GM20431 (cell line): Measurements from ENCODE around the gene ZYX.

Experiments used
- in situ Hi-C: fragments of 300-500 bp; cut with MseI, MboI; formaldehyde crosslinking; loops from one replicate; pipeline ENCODE4 v1.15.0; 2020; ENCODE audit warnings: low sequenced_read_pairs; ENCODE audit not compliant: unreplicated experiment

ZYX gene

DNA sequence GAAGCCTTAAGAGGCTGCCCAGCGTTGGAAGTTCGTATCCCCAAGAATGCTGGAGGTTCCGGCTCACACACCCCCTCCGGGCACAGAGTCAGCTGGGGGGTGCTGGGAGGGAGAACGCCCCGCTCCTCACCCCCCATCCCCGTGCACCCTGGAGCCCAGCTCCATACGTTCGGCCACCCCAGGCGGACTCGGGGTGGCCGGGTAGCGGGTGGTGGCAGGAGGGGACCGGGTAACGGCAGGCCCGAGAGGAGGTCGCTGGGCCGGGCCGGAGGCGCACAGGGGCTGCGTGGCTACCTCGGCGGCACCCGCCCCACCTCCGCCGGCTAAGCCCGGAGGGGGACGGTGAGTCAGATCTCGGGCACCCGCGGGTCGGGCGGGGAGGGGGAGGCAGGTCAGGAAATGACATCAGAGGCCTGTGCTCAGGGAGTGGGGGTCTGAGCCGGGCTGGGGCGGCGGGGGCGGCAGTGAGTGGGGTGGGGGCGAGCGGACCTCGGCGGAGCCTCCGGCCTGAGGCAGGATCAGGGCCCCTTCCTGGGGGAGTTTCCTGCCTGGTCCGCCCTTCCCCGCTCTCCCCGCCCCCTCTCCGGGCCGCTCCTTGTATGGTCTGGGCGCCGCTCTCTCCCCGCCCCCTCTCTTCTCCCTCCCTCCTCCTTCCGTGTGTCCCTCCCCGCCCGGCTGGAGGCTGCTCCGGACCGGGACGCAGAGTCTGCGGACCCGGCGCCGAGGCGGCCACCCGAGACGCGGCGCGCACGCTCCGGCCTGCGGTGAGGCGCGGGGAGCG is at the start of gene ZYX:
Gene ZYX (plus strand): TSS at position 700 of the 781 bp plus-strand sequence. CDS start 227 bp downstream, outside the sequence.
- in situ Hi-C loops = no loop called here

DNA sequence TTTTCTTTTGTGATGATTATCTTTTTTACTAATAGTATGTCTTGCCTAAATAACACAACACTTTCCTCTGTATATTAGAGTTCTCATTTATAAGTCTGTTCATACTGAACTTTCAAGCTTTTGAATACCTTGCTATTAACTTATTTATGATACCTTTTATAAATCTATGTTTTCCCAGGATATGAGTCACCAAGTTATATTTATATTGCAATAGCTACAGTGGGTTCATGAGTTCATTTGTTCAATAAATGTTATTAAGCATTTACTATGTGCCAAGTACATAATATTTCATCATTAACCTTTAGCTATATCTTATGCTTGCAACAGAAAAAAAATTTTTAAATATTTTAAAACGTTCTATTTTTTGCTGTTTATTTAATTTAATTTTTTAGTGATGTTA is 46.9 kb upstream of the ZYX start:
- in situ Hi-C loops = no loop called here

- in situ Hi-C loops = no loop called here
Observed at GRCh38 chr7:143337216-143337615, 43.9 kb upstream of the ZYX start.

DNA sequence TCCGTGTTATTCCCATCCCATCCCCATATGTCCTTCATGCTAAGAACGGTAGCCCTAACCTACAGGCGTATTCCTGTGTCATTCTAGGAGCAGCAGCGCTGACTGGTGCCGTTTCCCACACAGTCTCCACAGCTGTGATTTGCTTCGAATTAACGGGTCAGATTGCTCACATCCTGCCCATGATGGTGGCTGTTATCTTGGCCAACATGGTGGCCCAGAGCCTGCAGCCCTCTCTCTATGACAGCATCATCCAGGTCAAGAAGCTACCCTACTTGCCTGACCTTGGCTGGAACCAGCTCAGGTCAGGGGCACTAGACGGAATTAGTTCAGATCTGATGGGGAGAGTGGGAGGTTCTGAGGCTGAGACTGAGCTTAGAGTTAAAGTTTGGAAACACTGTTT is 39.3 kb upstream of the ZYX start:
- in situ Hi-C loops = no loop called here

- in situ Hi-C loops = no loop called here
Observed at GRCh38 chr7:143343596-143343995, 37.5 kb upstream of the ZYX start.

- in situ Hi-C loops = no loop called here
Observed at GRCh38 chr7:143345428-143345900, 35.7 kb upstream of the ZYX start.

- in situ Hi-C loops = no loop called here
Observed at GRCh38 chr7:143346018-143346417, 35.1 kb upstream of the ZYX start.

DNA sequence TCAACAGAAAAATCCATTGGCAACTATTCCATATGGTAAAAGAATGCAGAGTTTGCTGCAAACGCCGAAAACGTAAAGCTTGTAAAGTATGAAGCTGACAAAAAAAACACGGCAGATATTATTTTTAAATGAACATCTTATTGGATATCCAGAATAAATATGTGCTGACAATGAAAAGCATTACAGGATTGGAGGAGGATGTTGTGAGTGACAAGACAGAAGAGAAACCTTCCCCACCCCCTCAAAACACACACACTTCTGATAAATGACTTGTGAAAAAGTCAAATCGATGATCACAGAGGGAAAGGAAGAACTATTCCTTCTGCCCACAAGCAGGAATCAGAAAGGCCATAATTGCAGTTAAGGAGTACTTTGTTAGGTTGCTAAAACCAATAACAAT is 33.2 kb upstream of the ZYX start:
- in situ Hi-C loops = no loop called here

DNA sequence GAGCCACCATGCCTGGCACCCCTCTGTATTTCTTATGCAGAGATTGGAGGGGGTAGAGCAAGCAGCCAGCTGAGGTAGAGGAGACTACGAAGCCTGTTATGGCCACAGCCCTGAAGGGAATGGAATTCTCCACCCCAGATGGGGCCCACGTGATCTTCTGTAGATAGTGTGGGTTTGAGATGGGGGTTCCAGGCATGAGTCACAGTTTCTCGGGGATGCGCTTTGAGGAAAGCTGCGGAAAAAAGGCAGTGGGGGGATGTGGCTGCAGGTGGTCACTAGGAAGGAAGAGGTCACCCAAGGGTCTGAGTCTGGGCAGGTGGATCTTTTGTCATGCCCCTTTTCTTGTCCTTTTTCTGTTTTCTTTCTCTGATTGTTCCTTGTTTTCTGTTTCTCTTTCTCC is 30.1 kb upstream of the ZYX start:
- in situ Hi-C loops = no loop called here

DNA sequence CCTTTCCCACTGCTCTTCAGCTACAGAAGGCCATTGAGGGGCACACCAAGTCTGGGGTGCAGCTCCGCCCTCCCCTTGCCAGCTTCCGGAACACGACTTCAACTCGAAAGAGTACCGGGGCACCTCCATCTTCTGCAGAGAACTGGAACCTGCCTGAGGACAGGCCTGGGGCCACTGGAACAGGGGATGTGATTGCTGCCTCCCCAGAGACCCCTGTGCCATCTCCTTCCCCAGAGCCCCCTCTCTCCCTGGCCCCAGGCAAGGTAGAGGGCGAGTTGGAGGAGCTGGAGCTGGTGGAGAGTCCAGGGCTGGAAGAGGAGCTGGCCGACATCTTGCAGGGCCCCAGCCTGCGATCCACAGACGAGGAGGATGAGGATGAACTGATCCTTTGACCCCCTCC is 29.6 kb upstream of the ZYX start:
- in situ Hi-C loops = no loop called here

- in situ Hi-C loops = no loop called here
Observed at GRCh38 chr7:143352531-143353002, 28.6 kb upstream of the ZYX start.

DNA sequence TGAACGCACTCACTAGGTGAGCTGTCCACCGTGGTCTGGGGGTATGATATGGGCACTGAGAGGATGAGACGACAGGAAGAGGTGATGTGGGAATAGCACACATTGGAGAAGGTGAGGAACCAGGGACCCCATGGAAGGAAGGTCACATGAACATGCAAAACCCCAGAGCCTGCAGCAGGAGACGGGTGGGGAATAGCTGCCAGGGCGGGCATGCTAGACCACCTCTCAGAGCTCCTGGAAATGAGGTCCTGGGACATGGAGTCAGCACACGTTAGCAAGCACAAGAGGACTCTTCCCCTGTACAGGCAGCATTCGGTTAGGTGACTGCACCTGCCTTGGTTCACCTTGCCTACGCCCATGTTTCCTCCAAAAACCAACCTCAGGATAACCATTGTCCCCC is 26.8 kb upstream of the ZYX start:
- in situ Hi-C loops = no loop called here

GRCh38 chr7:143354965-143355364 is 26.2 kb upstream of the ZYX start:
- in situ Hi-C loops = no loop called here

GRCh38 chr7:143355450-143356385 is 25.4 kb upstream of the ZYX start:
- in situ Hi-C loops = no loop called here

DNA sequence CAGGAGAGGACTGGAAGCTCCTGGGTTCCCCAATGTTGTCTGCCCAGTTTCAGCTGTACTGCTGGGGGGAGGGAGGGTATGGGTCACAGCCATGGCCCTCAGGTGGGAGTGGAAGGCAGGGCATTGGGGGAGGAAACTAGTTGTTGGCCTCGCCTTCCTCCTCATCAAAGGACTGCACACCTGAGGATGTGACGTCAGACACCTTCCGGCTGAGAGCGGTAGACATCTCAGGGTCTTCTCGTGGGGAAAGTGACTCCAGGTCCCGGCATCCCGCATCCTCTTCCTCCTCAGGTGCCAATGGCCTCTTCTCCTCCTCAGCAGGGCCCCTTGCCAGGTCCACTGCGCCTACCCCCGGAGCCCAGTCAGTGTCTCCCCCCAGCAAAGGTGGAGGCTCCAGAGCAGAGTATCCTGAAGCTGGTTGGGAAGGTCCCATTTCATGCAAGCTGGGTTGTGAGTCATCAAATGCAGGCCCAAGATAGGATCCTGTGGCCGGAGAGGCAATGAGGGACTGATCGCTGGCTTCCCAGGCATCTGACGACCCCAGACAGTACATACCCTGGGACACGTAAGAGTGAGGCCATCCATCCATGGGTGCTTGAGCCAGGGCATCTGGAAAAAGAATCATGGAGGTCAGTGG is 24.6 kb upstream of the ZYX start:
- in situ Hi-C loops = no loop called here

DNA sequence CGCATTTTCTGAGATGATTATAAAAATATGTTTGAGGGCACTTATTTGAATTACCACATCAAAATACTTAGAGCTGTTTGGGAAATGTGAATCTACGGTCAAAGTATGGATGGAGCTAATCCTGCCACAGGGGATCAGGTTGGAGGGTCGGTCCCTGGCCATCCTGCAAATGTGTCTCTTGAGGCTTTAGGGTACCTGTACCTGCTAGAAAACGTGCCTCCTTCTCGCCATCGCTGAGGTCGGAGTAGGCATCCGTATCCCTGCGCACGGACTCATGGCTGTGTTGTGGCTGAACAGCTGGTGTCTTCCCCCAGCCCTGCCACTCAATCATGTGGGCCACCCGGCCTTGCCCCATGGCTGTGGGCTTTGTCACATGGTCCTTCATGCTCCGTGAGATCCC is 22.5 kb upstream of the ZYX start:
- in situ Hi-C loops = no loop called here

DNA sequence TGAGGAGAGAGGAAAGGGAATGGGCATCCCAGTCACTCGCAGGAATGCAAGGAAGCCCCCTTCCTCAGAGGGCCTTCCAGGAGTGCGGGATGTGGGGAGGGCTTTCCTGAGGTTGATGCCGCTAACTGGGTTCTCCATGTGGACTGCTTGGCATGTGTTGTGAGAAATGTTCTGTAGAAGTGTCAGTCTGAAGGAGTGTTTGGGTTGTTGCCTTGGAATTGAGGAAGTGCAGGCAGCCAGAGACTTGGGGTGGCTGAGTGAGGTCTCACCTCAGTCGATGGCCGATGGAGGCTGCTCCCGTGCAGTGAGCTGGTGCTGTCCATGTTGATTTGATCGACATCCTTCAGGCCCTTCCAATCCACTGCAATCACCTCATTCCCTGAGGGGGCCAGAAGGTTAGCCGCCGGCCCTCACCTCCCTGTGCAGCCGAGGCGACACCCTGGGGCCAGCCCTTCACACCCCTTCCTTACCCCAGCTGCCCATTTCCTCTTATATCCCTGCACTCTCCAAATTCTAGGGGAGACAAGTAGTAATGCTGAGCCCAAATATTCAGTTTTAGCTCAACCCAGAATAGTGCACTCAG is 21.3 kb upstream of the ZYX start:
- in situ Hi-C loops = no loop called here

DNA sequence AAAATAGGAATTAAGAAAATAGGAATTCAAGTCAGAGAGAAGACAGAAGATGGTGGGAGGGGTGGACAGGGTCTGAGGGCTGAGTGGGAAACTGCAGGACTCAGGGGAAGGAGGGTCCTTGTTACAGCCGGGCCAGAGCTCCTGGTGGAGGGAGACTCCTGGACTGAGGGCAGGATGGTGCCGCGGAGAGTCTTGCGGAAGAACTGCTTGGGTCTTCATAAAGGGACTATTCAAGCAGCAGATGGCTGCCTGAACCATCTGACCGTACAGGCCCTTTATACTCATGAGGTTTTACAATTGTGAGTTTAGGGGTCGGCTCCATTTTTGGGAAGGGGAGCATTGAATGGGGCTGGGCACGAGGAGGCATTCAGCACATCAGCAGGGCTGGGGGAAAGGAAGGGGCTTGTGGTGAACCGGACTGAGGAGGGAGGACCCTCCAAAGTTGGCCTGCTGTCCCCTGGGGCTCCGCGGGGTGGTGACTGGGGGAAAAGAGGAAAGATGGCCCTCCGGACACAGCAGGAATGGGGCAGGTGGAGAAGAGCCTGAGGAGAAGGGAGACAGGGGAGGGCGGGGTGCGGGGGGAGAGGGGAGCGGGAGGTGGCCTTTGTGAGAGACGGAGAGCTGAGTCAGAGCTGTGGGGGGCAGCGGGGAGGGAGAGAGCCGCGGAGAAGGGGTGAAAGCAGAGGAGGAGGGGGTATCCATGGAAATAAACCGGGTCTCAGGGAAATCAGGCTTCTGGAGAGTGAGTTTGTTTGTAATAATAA is 20.2 kb upstream of the ZYX start:
- in situ Hi-C loops = no loop called here

DNA sequence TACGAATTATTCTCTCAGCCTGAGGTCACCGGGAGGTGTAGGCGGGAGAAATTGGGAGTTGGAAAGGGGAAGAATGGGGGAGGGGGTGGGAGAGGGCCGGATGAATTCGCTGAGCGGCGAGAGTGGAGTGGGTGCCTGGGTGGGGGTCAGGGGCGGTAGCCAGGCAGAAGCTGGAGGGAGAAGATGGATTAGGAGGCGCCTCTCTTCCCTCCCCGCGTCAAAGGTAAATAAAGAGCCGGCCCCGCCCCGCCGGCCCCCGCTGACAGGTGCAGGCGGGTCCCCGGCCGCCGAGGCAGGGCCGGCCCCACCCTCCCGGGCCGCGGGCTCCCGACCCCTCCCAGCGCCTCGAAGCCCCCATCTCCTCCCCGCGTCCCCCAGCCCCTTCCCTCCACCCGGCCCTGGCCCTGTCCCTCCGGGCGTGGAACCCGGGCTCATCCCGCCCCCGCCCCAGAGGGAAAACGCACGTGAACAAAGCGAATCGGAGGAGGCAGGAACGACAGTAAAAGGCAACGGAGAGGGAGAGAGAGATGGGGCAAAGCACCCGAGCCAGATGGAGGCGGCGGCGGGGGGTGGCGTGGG is 19.5 kb upstream of the ZYX start:
- in situ Hi-C loops = no loop called here
